Measurements from ENCODE around the gene EFNA1.

EFNA1 gene

DNA sequence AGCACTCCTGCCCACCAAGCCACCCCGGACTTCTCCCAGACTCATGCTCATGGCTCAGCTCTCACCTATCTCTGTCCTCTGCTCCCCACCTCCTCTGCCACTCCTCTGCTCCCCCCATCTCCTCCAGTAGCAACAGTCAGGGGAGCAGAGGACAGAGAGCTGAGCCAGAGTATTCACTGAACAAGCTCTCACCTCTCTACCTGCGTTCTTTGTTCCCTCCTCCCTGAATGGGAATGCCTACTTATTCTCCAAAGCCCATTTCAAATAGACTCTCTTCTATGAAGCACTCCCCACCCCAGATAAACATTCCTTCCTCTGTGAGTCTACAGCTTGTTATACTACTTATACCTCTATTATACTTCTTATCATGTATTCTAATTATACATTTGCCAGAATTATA lies 6.4 kb upstream of the EFNA1 start:
- DNase-seq = no peak

DNA sequence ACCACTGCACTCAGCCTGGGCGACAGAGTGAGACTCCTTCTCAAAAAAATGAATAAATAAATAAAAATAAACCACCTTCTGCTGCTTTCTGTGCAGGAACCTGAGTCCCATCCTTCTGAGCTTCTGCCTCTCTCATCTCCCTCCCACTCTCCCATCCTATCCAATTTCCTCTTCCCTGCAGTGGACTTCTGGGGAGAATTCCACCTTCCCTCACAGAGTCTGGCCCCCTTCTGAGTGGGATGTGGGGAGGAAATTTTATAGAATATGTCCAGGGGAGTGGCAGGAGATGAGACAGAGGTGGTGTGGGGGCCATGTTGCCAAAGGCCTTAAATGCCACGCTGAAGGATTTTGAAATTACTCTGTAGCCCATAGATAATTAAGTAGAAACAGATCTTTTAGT lies 5.4 kb upstream of the EFNA1 start:
- DNase-seq = no peak

DNA sequence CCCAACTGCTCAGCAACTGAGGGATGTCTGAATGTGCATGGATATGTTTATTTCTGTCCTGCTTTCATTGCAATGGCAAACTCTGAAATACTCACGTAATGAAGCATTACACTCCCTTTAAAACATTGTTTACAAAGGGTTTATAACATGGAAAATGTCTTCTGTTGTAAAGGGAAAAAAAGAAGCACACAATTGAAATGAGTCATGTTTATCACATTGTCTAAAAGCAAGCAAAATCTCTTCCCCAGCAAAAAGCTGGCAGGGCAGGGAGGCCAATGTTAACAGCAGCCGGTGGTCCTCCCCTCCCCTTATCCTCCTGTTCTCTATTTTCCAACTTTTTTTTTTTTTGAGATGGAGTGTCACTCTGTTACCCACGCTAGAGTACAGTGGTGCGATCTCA lies 3.9 kb upstream of the EFNA1 start:
- DNase-seq = no peak

DNA sequence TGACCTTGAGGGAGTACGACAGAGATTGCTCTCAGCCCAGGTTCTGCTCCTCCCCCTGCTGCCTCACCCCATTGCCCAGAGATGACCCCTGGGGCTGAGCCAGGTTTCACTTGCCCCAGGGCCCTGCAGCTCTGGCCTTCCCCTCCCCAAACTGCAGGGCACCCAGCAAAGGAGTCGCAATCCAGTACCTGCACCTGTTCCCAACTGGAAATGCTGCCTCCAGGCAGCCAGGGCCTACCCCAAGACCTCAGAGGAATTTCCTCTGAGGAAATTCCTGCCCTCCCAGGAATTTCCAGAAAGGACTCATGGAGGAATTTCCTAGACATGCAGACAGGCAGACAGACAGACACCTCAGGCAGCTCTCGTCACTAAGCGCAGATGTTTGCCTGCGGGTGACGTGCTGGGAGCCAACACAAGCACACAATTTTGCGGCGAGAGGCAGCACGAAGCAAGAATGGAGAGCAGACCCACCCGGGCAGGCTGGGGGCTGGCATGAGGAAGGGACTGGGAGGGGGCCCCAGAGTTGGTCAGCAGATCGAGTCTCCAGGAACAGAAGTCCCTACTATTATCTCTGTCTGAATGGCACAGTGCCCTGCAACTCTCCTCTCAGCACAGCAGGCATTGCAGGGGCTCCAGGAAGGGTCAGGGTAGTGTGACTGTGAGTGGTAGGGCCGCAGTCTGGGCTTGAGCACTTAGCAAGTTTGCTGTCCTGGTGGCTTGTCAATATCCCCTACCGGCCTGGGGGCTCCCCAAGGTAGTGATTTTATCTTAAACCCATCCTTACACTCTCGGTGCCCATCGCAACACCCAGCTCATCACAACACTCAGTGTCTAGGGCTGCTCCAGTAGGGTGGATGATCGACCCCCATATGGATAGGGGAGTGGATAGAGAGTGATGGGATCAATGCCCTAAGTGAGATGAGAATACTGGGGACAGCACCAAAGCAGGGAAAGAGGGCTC lies 2.9 kb upstream of the EFNA1 start:
- DNase-seq = peak in 2 of 58 donors; percentile 20 to 23

DNA sequence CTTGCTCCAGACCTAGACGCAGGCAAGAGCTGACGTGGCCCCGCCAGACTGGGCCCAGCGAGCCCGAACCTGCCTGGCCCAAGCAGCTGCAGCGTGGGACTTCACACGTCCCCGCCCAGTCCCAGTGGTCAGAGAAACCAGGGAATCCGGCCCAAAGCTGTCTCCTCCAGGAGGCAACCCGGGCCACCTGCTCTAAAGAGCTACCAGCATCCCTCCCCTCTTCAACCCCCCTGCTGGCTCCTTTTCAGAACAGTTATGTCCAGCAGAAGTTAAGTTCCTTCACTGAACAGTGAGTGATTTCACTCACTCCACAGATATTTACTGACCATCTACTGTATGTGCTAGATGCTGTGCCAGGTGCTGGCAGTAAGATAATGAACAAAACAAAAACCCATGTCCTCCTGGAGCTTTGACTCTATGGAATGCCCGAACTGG lies 2.1 kb upstream of the EFNA1 start:
- DNase-seq = peak in 8 of 58 donors; percentile 8 to 41 (median 18)

DNA sequence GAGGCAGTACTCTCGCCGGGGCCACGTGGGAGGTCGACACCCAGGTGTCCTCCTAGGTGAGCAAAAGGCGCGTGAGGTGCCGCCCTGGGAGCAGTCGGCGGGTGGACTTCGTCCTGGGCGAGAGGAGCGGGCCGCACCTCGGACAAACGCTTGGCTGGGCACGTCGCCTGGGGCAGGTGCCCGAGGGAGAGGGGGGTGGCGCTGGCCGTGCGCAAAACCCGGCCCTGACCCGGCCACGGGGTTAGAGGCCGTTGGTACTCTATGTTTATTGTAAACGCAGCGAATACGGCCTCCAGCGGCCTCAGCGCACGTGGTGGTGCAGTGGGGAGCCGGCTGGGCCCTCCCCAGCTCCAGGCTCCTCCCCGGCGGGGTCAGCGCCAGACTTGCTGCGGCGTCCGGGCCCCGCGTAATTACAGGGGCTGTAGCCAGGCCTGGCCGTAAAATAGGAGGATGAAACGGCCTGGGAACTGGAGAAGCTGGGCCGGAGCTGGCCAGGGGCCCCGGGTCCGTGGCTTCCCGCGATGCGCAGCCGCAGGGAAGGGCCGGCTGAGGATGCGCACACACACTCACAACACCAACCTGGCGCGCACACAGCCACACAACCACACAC lies 1.6 kb upstream of the EFNA1 start:
- DNase-seq = peak in 53 of 58 donors; percentile 29 to 91 (median 72)

DNA sequence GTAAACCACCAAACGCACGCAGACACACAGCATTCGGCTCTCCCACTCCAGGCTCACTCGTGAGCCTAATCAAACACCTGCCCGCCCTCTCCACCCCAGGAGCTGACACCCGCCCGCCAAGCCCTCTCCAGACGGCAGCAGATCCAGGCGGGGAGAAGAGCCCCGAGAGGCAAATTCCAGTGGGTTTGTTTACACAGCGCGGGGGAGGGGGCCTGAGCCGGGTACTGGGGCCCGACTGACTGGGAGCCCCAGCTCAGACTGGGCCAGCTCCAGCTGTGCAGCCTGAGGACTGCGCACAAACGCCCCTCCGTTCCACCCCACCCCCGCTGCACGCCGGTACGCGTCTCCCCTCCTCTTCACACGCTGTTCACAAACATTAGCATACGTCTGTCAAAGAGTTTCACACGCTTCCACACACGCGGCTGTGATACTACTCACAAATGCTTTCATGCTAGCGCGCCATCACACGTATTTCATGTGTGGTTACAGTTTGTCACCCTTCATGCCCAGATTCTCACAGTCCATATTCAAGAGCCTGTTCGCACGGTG lies 1.0 kb upstream of the EFNA1 start:
- DNase-seq = peak in 44 of 58 donors; percentile 35 to 84 (median 66)

DNA sequence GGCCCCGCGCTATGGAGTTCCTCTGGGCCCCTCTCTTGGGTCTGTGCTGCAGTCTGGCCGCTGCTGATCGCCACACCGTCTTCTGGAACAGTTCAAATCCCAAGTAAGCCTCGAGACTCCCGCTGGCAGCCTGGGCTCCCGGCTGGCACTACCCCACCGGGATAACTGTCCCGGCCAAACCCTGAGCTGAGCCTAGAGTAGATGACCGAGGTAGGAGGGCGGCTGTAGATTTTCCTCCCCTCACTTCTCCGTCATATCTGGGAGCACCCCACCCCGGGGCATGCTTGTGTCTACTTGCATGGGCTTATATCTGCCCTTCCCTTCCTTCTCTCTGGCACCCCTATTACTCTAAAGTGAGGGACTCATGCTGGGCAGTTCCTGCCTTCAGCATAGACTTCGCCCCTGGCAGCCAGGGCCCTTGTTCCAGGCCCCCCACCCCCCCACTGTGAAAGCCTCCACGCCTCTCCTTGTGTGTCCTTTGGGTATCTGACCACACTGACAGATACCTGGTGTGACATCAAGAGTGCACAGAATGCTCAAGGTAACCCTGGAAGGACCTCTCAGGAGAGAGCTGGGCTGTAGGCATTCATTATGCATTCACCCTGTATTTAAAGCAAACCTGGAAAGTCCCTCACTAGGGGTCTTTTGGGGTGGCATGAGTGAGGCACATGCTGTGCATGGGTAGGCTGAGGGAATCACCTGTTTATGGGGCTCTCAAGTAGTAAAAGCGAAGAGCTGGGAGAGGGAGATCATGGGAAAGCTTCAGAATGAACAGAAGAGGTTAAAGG lies 485 bp downstream of the EFNA1 start:
- DNase-seq = peak in 3 of 58 donors; percentile 27 to 68 (median 52)

DNA sequence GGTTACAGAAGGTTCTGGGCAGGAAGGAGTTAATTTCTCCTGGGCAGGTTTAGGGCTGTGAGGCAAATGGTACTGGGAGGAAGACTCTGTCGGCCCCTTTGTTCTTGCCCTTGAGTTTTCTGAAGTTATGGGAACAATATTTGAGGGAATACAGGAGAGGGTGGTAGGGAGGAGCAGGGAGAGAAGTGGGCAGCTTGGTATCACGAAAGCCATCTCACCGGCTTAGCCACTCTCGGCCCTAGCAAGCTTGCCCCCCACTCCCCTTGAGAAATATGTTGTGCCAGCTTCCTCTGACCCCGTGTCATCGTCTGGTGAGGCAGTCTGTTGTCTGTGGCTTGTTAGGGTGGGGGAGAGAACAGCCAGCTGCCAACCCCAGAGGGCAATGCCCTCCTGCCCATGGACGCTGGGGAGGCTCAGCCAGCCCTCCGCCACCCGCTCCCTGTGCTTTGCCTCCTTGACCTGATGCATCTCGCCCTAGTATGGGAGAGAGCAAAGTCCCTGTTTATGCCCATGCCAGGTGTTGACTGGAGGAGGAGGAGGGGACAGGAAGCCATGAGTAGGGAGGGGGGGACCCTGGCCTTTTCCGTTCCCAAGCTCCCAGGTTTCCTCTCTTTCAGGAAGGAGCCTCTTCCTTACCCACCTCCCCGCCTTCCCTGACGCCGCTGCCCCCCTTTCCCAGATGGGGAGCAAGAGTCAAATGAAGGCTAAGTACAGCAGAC lies 1.2 kb downstream of the EFNA1 start:
- DNase-seq = peak in 30 of 58 donors; percentile 8 to 66 (median 30)

DNA sequence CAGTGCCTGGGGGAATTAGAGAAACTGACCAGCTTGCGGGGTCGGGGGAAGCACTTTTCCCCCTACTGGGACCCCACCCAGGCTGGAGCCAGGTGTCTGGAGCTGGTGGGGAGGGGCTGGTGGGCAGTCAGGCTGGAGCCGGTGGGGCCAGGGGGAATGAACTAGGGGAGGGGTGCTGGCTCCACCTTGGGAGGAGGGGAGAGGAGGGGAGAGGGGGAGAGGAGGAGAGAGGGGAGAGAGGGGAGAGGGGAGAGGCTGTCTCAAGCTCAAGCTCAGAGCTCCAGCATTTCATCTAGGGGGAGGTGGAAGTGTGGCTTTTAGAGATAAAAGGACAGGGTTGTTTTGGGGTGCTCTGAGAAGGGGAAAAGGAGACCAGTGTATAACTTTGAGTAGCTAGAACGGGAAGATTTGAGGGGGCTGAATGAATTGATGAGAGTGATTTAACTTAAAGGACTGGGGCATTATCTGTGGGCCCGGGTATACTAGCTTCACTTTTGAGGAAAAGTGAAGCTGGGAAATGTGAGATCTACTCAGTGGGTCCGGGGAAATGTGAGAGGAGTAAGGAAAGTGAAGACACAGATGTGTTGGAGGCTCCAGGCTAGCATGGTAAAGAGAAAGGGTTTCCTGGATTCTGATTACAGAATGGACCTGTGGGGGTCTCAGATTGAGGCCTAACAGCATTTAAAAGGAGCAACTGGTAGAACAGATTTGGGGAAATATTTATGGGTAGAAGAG lies 2.8 kb downstream of the EFNA1 start:
- no peak for DNase-seq

DNA sequence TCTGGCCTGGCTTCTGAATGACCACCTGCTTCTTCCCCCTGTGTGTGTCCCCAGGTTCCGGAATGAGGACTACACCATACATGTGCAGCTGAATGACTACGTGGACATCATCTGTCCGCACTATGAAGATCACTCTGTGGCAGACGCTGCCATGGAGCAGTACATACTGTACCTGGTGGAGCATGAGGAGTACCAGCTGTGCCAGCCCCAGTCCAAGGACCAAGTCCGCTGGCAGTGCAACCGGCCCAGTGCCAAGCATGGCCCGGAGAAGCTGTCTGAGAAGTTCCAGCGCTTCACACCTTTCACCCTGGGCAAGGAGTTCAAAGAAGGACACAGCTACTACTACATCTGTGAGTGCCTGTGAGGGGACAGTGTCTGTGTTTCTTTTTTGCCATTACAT lies 3.6 kb downstream of the EFNA1 start:
- DNase-seq = no peak

DNA sequence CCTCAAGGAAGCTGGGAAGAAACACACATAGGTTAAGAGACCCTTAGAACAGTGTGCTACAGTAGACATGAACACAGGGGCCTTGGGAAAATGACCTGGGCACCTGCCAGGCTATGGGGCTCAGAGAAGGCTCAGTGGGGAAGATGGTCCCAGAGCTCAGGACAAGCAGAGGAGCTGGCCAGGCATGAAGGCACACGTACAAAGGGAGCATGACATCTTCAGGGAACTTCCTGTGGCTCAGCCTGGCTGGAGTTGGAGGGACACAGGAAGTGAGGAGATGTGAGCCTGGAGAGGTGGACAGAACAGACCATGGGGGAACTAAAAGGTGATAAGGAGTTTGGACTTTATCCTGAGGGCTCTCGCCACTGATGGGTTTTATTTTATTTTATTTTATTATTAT lies 4.2 kb downstream of the EFNA1 start:
- DNase-seq = no peak

DNA sequence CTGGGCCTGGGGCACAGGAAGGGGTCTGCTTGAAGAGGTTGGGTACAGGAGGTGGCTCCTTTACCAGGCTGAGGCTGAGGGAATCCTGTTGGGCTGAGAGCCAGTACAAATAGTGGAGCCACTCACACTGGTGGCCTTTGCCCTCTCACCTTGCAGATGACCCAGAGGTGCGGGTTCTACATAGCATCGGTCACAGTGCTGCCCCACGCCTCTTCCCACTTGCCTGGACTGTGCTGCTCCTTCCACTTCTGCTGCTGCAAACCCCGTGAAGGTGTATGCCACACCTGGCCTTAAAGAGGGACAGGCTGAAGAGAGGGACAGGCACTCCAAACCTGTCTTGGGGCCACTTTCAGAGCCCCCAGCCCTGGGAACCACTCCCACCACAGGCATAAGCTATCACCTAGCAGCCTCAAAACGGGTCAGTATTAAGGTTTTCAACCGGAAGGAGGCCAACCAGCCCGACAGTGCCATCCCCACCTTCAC lies 6.2 kb downstream of the EFNA1 start:
- no peak for DNase-seq

DNA sequence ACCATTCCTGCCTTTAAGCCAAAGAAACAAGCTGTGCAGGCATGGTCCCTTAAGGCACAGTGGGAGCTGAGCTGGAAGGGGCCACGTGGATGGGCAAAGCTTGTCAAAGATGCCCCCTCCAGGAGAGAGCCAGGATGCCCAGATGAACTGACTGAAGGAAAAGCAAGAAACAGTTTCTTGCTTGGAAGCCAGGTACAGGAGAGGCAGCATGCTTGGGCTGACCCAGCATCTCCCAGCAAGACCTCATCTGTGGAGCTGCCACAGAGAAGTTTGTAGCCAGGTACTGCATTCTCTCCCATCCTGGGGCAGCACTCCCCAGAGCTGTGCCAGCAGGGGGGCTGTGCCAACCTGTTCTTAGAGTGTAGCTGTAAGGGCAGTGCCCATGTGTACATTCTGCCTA lies 6.6 kb downstream of the EFNA1 start:
- no peak for DNase-seq

DNA sequence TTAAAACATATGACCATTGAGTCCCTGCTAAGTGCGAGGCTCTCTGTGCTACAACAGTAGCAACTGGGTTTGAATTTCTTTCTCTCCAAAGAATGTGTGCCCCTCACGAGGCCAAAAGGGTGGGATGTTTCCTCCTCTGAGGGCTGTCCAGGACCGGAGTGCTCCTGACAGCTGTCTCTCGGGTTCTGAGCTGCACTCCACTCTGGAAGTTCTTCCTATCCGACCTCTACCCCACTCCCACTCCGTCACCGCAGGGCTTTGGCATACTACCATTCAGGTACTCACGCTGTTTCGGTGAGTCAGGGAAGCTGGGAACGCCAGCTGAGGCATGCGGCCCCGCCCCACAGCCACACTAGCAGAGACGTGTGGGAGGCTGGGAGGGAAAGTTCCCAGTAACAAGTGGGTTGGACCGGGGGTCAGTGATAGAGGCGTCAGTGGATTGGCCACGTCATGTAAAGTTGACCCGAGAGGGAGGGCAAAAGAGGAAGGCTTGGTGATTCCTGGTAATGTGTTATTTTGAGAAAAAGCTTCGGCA lies 7.3 kb downstream of the EFNA1 start:
- peak in 41 of 58 donors; percentile 23 to 72 (median 52) for DNase-seq

DNA sequence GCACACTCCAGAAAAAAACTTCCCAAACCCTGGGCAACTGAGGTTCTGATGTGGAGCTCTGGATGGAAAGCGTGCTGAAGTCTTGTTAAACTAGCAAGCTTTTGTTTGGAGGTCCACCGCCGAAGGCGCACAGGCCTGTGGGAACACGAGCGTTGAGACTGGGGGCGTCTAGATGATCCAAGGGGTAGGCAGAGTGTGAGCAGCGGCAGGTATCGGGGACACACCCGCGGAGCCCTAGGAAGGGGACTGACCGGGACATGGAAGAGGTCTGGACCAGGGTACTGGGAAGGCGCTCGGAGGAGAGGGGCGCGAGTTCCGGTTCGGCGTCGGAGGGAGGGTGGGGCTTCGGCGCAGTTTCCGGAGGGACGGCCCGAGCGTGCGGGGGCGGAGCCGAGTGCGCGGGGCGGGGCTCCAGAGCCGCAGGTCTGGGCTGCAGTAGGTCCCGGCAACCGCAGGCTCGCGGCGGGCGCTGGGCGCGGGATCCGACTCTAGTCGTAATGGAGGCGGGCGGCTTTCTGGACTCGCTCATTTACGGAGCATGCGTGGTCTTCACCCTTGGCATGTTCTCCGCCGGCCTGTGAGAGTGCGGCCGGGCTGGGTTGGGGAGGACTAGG lies 7.8 kb downstream of the EFNA1 start, which contains the start of gene SLC50A1:
SLC50A1 (plus strand) TSS at position 438 of the 614 bp plus-strand sequence; CDS start at position 498, 60 bp downstream.
- peak; percentile 57 to 96 (median 90) for DNase-seq

DNA sequence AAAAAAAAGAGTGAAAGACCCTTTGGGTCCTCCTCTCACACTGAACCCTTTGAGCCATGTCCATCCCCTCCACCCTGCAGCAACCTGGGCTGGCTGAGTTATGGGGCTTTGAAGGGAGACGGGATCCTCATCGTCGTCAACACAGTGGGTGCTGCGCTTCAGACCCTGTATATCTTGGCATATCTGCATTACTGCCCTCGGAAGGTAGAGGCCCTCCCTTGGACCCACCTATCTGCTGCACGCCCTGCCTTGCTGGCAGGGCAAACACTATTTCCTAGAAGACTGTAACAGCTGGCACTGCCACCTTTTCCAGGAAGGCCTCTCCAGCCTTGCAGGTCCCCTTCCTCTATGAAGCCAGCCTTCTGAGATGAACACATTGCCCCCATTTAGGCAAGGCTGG lies 9.1 kb downstream of the EFNA1 start:
- peak in 1 of 58 donors; percentile 6 for DNase-seq

DNA sequence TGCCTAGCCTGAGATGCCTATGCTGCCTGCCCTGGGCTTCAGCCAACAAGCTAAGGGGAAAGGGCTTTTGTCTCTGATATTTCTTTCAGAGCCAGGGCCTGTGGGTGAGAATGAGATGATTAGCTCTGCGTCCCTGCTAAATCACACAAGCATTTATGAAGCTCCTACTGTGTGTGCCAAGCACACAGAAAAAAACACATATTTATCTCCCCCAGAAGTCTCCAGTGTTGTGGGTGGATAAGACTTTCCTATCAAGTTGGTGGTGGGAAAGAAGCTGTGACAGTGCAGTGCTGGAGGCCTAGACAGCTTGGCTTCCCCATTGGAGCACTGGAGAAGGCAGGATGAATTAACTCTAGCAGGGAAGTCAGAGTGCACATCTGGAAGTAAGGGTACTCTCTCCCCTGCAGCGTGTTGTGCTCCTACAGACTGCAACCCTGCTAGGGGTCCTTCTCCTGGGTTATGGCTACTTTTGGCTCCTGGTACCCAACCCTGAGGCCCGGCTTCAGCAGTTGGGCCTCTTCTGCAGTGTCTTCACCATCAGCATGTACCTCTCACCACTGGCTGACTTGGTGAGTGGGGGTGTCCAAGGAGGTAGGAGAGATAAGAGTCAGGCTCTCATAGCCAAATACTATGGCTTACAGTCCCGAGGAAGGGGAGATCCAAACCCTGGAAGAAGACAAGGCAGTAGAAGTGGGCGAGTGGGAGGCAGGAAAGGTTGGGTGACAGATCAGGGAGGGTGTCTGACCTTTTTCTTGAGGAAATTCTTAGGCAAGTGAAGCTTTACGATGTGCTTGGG lies 9.7 kb downstream of the EFNA1 start:
- no peak for DNase-seq

Data from anterior cingulate cortex (tissue), 58 donors.